A549 (cell line): ENCODE results near the gene SSC5D. TPM values are rescaled to one million over a fixed set of nuclear protein-coding genes. Genes with fewer than 3 reads are reported as not detected.
A peak's percentile ranks its signal among the peaks of the same experiment; 100 is the strongest.

Source experiments
- ATAC-seq, 2 experiments: fragments of 200-7000 bp in 1 of 2; fragments of >200 bp in 1 of 2; cut with Nextera tagmentation in 1 of 2; cut with Tn5 transposase in 1 of 2; 3 replicates each; pipeline versions ENCODE4 v1.8.0 to v1.9.1; 2018 to 2020; ENCODE audit warnings: mild to moderate bottlenecking in 1 of 2, moderate library complexity in 1 of 2
- CTCF ChIA-PET: fragments of 300-600 bp; sonication (Branson Sonifier 250); formaldehyde crosslinking; extraction: SDS; loops from one replicate; lab custom pipeline; 2021; ENCODE audit warnings: antibody characterized with exemption, inconsistent platforms; lab: Yijun Ruan, JAX
- POLR2A ChIA-PET: fragments of 350-600 bp; formaldehyde crosslinking; extraction: SDS; loops from one replicate; lab custom pipeline; 2021; ENCODE audit warnings: antibody characterized with exemption, inconsistent platforms; lab: Yijun Ruan, JAX
- DNase-seq, 2 experiments: peaks; one replicate each; pipeline versions ENCODE4 v3.0.0 to v3.0.0-alpha.2; 2011 to 2016; ENCODE audit warnings: low read depth in 1 of 2, low spot score in 1 of 2
- FAIRE-seq: peaks from 2 replicates; lab custom pipeline; 2011; peaks lifted over from hg19 to GRCh38; lab: Jason Lieb, UNC
- H3K27ac ChIP-seq, 2 experiments: fragments of >200 bp; sonication (Bioruptor Twin); formaldehyde crosslinking; 3 replicates each; pipeline ENCODE4 v1.5.1; 2016 to 2017
- H3K4me1 ChIP-seq: fragments of >200 bp; sonication (Bioruptor Twin); formaldehyde crosslinking; 3 replicates; pipeline ENCODE4 v1.6.1; 2016
- H3K4me2 ChIP-seq: fragments of >200 bp; sonication (Bioruptor Twin); formaldehyde crosslinking; 3 replicates; pipeline ENCODE4 v1.6.1; 2016
- H3K4me3 ChIP-seq: fragments of >200 bp; sonication (Bioruptor Twin); formaldehyde crosslinking; 3 replicates; pipeline ENCODE4 v1.5.1; 2016
- H3K9me3 ChIP-seq: fragments of >200 bp; sonication (Bioruptor Twin); formaldehyde crosslinking; 3 replicates; pipeline ENCODE4 v1.6.1; 2016
- ATOH8 ChIP-seq: fragments of 250-450 bp; sonication (Bioruptor Pico); IDR thresholded peaks from 2 replicates; pipeline ENCODE4 v1.5.0; 2020; ENCODE audit warnings: low read depth, mild to moderate bottlenecking, moderate library complexity
- CBX2 ChIP-seq: fragments of 200-600 bp; sonication (generic); IDR thresholded peaks from 2 replicates; pipeline ENCODE4 v1.6.1; 2016; ENCODE audit warnings: low read depth, mild to moderate bottlenecking, borderline replicate concordance
- CHD4 ChIP-seq: fragments of 200-600 bp; sonication (generic); IDR thresholded peaks from 2 replicates; pipeline ENCODE4 v1.6.1; 2016; ENCODE audit warnings: antibody characterized with exemption, mild to moderate bottlenecking, borderline replicate concordance
- CTCF ChIP-seq: fragments of >200 bp; sonication (Bioruptor Twin); formaldehyde crosslinking; IDR thresholded peaks from 3 replicates; pipeline ENCODE4 v1.5.1; 2016
- EP300 ChIP-seq, 2 experiments: fragments of >200 bp; sonication (Bioruptor Twin); formaldehyde crosslinking; IDR thresholded peaks; 2 replicates in 1 of 2; 3 replicates in 1 of 2; pipeline ENCODE4 v1.6.1; 2016 to 2017
- HOXB13 ChIP-seq: fragments of 250-450 bp; sonication (Bioruptor Pico); IDR thresholded peaks from 2 replicates; pipeline ENCODE4 v1.5.0; 2020; ENCODE audit warnings: low read depth, mild to moderate bottlenecking, moderate library complexity
- JUNB ChIP-seq: fragments of >200 bp; sonication (Bioruptor Twin); formaldehyde crosslinking; IDR thresholded peaks from 2 replicates; pipeline ENCODE4 v1.6.1; 2016
- KDM5A ChIP-seq: fragments of 200-600 bp; sonication (generic); IDR thresholded peaks from 2 replicates; pipeline ENCODE4 v1.6.1; 2016; ENCODE audit warnings: antibody characterized with exemption, mild to moderate bottlenecking
- MAFK ChIP-seq: fragments of 450-650 bp; IDR thresholded peaks from 2 replicates; pipeline ENCODE4 v1.6.1; 2014; ENCODE audit not compliant: partially characterized antibody
- MYC ChIP-seq: IDR thresholded peaks from 2 replicates; pipeline ENCODE4 v1.6.1; 2012; ENCODE audit warnings: mild to moderate bottlenecking, inconsistent platforms, low read length, improper control_type of control experiment, borderline replicate concordance
- NFE2L2 ChIP-seq: fragments of 150-350 bp; conservative IDR thresholded peaks from 2 replicates; pipeline ENCODE4 v1.6.1; 2014; ENCODE audit warnings: low read length
- POLR2AphosphoS2 ChIP-seq: conservative IDR thresholded peaks from 2 replicates; pipeline ENCODE4 v1.6.1; 2012; ENCODE audit warnings: low read length, improper control_type of control experiment, inconsistent platforms
- RARB ChIP-seq: fragments of 250-450 bp; sonication (Bioruptor Pico); IDR thresholded peaks from 2 replicates; pipeline ENCODE4 v1.8.0; 2021; ENCODE audit warnings: mild to moderate bottlenecking, moderate library complexity
- RFX5 ChIP-seq: fragments of 450-650 bp; IDR thresholded peaks from 2 replicates; pipeline ENCODE4 v1.7.1; 2014; ENCODE audit warnings: antibody characterized with exemption, mild to moderate bottlenecking, moderate library complexity
- RNF2 ChIP-seq: fragments of 200-600 bp; sonication (generic); IDR thresholded peaks from 2 replicates; pipeline ENCODE4 v1.6.1; 2016; ENCODE audit warnings: low read depth, mild to moderate bottlenecking, antibody characterized with exemption, moderate library complexity, borderline replicate concordance
- WGBS: methylation state at CpG from one replicate; pipeline ENCODE4 v1.1.6; 2017; ENCODE audit errors: missing lambda C conversion rate; 5-methylcytosine and 5-hydroxymethylcytosine counted together
- polyA plus RNA-seq, 4 experiments: library from polyadenylated mRNA; depleted of rRNA in 3 of 4; stranded (reverse); fragments of >200 nt; fragmentation: RNase III in 1 of 4; extraction: RNeasy Plus Mini Kit Qiagen cat#74134 plus additional on column Dnase treatment in 1 of 4; gene quantifications; 2 replicates in 3 of 4; 3 replicates in 1 of 4; pipeline ENCODE4 v1.2.3, GENCODE V29; 2011 to 2017

SSC5D gene
- polyA plus RNA-seq, 2 of the 4 experiments (the other 2 are of a cell fraction) = 0.22 to 1.5 TPM

- TF ChIP-seq KDM5A = no peak
- 0 out of 2 replicates have a peak, but pooled peaks have one; percentile 44 for TF ChIP-seq POLR2AphosphoS2
- TF ChIP-seq MYC = no peak
- TF ChIP-seq, all 56 proteins: peak for 1
- ChIA-PET POLR2A (no interaction called here), CTCF (interaction anchor here (0.9 to 8.2 kb wide), 11 partner anchors 7 to 339 kb away, joined by 3 to 89 read pairs (median 5); partner anchors contain the start of genes C19orf85, NAT14, SSC5D and ZNF865)
- no peak for DNase-seq
- ATAC-seq = no peak
- Histone ChIP-seq H3K4me1 (peaks cover 32% of the 10 kb centered on the region), H3K4me2 (no peak overlapping the region; the same call in 2 of the 3 replicates), H3K27ac (peak overlapping the region in 1 of 2 experiments; percentile 17; a peak in 1 of 6 replicates), H3K9me3 (no peaks in the 10 kb centered on the region), H3K4me3 (no peak overlapping the region)
- no peak for FAIRE-seq
- 80% methylated on average over 14 of the region's 15 CpGs for WGBS
These were observed 8.6 kb upstream of the SSC5D start for GRCh38 chr19:55479451-55480230.

- H3K4me1 ChIP-seq = peaks cover 37% of the 10 kb centered on the region
- no peak overlapping the region for H3K4me3 ChIP-seq
- ChIA-PET CTCF (interaction anchor here (2.6 to 15.6 kb wide), 2 partner anchors 13 to 22 kb away, joined by 11 to 219 read pairs; no protein-coding TSS in a partner anchor), POLR2A (no interaction called here)
- no peak for ATAC-seq
- no peak for FAIRE-seq
- H3K27ac ChIP-seq = no peak overlapping the region
- no peak overlapping the region for H3K4me2 ChIP-seq
- no peaks in the 10 kb centered on the region for H3K9me3 ChIP-seq
- TF ChIP-seq ATOH8 = no peak
- no peak for TF ChIP-seq JUNB
- no peak for TF ChIP-seq EP300 (IDR thresholded peaks at IDR 0.05)
- no peak for TF ChIP-seq NFE2L2
- TF ChIP-seq RFX5 = no peak
- no peak for TF ChIP-seq CBX2
- no peak for TF ChIP-seq CHD4
- TF ChIP-seq HOXB13 = no peak
- no peak for TF ChIP-seq CTCF
- DNase-seq = no peak
- 96% methylated on average over 52 of the region's 52 CpGs for WGBS
These were observed 7.0 kb upstream of the SSC5D start for GRCh38 chr19:55481148-55481793.

- H3K4me3 ChIP-seq = no peak overlapping the region
- DNase-seq (no peak), FAIRE-seq (no peak), ATAC-seq (no peak)
- 100% methylated on average over 10 of the region's 40 CpGs for WGBS
- CTCF ChIA-PET = interaction anchor here (2.6 to 15.6 kb wide), 2 partner anchors 14 to 22 kb away, joined by 11 to 219 read pairs; no protein-coding TSS in a partner anchor
- H3K4me1 ChIP-seq = peaks cover 42% of the 10 kb centered on the region
- TF ChIP-seq MAFK (no peak), RARB (CRISPR knock-in tag) (no peak), HOXB13 (no peak), RNF2 (no peak)
- no peak overlapping the region for H3K4me2 ChIP-seq
- POLR2A ChIA-PET = interaction anchor here (0.7 kb wide), 1 partner anchor 14 kb away, joined by 3 read pairs; no protein-coding TSS in a partner anchor
- no peaks in the 10 kb centered on the region for H3K9me3 ChIP-seq
- H3K27ac ChIP-seq = no peak overlapping the region
These were observed 6.5 kb upstream of the SSC5D start for GRCh38 chr19:55481794-55482155.
